Peyer's patch (tissue), 4 donors: ENCODE results near the gene UMOD.

Experiments
- POLR2A ChIP-seq, 2 donors: fragments of 450-650 bp; IDR thresholded peaks; one replicate each; pipeline ENCODE4 v1.5.1; 2017; ENCODE audit warnings: antibody characterized with exemption in 2 of 2, mild to moderate bottlenecking in 2 of 2, moderate library complexity in 2 of 2
- TF ChIP-seq, protein P1 (sequence below), 6 experiments: fragments of 450-650 bp in 4 of 6; fragments of 200-600 bp in 2 of 6; sonication (generic) in 1 of 6; IDR thresholded peaks; one replicate each; pipeline ENCODE4 v1.5.1; 2017 to 2019; ENCODE audit warnings: antibody characterized with exemption in 6 of 6, mild to moderate bottlenecking in 3 of 6, moderate library complexity in 1 of 6

DNA sequence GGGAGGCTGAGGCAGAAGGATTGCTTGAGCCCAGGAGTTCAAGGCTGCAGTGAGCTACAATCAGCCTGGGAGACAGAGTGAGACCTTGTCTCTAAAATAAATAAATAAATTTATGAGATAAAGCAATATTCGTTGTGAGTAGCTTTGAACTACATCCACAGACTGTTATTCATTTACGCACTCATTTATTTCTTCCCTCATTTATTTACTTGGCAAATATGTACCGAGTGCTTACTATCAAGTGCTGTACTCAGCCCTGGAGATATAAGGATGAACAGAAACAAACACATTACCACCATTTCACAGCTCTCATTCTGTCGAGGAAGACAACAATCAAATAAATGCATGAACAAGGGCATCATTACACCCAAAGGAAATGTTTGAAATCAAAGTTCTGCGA, 24.7 kb upstream of the UMOD start:
- TF ChIP-seq, protein P1, sequence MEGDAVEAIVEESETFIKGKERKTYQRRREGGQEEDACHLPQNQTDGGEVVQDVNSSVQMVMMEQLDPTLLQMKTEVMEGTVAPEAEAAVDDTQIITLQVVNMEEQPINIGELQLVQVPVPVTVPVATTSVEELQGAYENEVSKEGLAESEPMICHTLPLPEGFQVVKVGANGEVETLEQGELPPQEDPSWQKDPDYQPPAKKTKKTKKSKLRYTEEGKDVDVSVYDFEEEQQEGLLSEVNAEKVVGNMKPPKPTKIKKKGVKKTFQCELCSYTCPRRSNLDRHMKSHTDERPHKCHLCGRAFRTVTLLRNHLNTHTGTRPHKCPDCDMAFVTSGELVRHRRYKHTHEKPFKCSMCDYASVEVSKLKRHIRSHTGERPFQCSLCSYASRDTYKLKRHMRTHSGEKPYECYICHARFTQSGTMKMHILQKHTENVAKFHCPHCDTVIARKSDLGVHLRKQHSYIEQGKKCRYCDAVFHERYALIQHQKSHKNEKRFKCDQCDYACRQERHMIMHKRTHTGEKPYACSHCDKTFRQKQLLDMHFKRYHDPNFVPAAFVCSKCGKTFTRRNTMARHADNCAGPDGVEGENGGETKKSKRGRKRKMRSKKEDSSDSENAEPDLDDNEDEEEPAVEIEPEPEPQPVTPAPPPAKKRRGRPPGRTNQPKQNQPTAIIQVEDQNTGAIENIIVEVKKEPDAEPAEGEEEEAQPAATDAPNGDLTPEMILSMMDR (IDR thresholded peaks at IDR 0.05): no peak
- TF ChIP-seq POLR2A (IDR thresholded peaks at IDR 0.05): no peak
